ENCODE data around the gene ACOT13. TPM values are rescaled to one million over a fixed set of nuclear protein-coding genes. Genes with fewer than 3 reads are reported as not detected.
"Not testable (repeated sequence)": the region's sequence is repeated elsewhere in the genome, so short reads cannot be mapped to it uniquely, and the experiment has no call there.

ACOT13 gene
- total and polyA plus RNA-seq, 4 donors = 7.3 to 24.1 (median 20.3) TPM

GRCh38 chr6:24640631-24641030 is 26.2 kb upstream of the ACOT13 start:
- not testable (repeated sequence) for H3K4me1 ChIP-seq (ENCODE audit: control insufficient read depth, insufficient read depth, low read length); DNase-seq (ENCODE audit: low read depth in 4 of 6, low spot score in 6 of 6); H3K27ac ChIP-seq (ENCODE audit: low read depth, low read length); H3K27me3 ChIP-seq (ENCODE audit: control insufficient read depth, insufficient read depth, low read length); H3K36me3 ChIP-seq (ENCODE audit: control insufficient read depth, insufficient read depth, low read length); H3K9me3 ChIP-seq (ENCODE audit: control insufficient read depth, insufficient read depth, low read length); H3K4me3 ChIP-seq (ENCODE audit: low read depth, low read length)
- WGBS (ENCODE audit: insufficient coverage) = 98% methylated on average over 5 of the region's 5 CpGs

GRCh38 chr6:24642061-24642460 is 24.8 kb upstream of the ACOT13 start:
- no peak for DNase-seq (ENCODE audit: low read depth in 4 of 6, low spot score in 6 of 6)
- no peak overlapping the region for H3K4me3 ChIP-seq (ENCODE audit: low read depth, low read length)
- H3K27me3 ChIP-seq (ENCODE audit: control insufficient read depth, insufficient read depth, low read length) = peaks cover 10% of the 10 kb centered on the region
- H3K27ac ChIP-seq (ENCODE audit: low read depth, low read length) = no peak overlapping the region
- peaks cover 5% of the 10 kb centered on the region for H3K4me1 ChIP-seq (ENCODE audit: control insufficient read depth, insufficient read depth, low read length)
- no peaks in the 10 kb centered on the region for H3K36me3 ChIP-seq (ENCODE audit: control insufficient read depth, insufficient read depth, low read length)
- no peaks in the 10 kb centered on the region for H3K9me3 ChIP-seq (ENCODE audit: control insufficient read depth, insufficient read depth, low read length)

GRCh38 chr6:24643920-24644319 is 23.0 kb upstream of the ACOT13 start:
- Histone ChIP-seq H3K36me3 (ENCODE audit: control insufficient read depth, insufficient read depth, low read length) (no peaks in the 10 kb centered on the region), H3K4me3 (ENCODE audit: low read depth, low read length) (no peak overlapping the region), H3K27me3 (ENCODE audit: control insufficient read depth, insufficient read depth, low read length) (peaks cover 10% of the 10 kb centered on the region), H3K9me3 (ENCODE audit: control insufficient read depth, insufficient read depth, low read length) (no peaks in the 10 kb centered on the region), H3K4me1 (ENCODE audit: control insufficient read depth, insufficient read depth, low read length) (peaks cover 5% of the 10 kb centered on the region), H3K27ac (ENCODE audit: low read depth, low read length) (no peak overlapping the region)
- WGBS (ENCODE audit: insufficient coverage) = 68% methylated on average over 5 of the region's 7 CpGs
- no peak for DNase-seq (ENCODE audit: low read depth in 4 of 6, low spot score in 6 of 6)

- Histone ChIP-seq H3K4me3 (ENCODE audit: low read depth, low read length) (no peak overlapping the region), H3K4me1 (ENCODE audit: control insufficient read depth, insufficient read depth, low read length) (peaks cover 5% of the 10 kb centered on the region), H3K36me3 (ENCODE audit: control insufficient read depth, insufficient read depth, low read length) (no peaks in the 10 kb centered on the region), H3K27ac (ENCODE audit: low read depth, low read length) (no peak overlapping the region), H3K27me3 (ENCODE audit: control insufficient read depth, insufficient read depth, low read length) (peaks cover 10% of the 10 kb centered on the region), H3K9me3 (ENCODE audit: control insufficient read depth, insufficient read depth, low read length) (no peaks in the 10 kb centered on the region)
- WGBS (ENCODE audit: insufficient coverage) = no CpG with 5 or more reads among the region's 4 CpGs
- no peak for DNase-seq (ENCODE audit: low read depth in 4 of 6, low spot score in 6 of 6)
These were observed 22.5 kb upstream of the ACOT13 start for GRCh38 chr6:24644377-24644776.

- no peaks in the 10 kb centered on the region for H3K9me3 ChIP-seq (ENCODE audit: control insufficient read depth, insufficient read depth, low read length)
- 71% methylated on average over 2 of the region's 8 CpGs for WGBS (ENCODE audit: insufficient coverage)
- peaks cover 4% of the 10 kb centered on the region for H3K36me3 ChIP-seq (ENCODE audit: control insufficient read depth, insufficient read depth, low read length)
- no peak for DNase-seq (ENCODE audit: low read depth in 4 of 6, low spot score in 6 of 6)
- no peak overlapping the region for H3K27ac ChIP-seq (ENCODE audit: low read depth, low read length)
- peaks cover 5% of the 10 kb centered on the region for H3K4me1 ChIP-seq (ENCODE audit: control insufficient read depth, insufficient read depth, low read length)
- H3K27me3 ChIP-seq (ENCODE audit: control insufficient read depth, insufficient read depth, low read length) = peaks cover 10% of the 10 kb centered on the region
- no peak overlapping the region for H3K4me3 ChIP-seq (ENCODE audit: low read depth, low read length)
These were observed 20.1 kb upstream of the ACOT13 start for GRCh38 chr6:24646771-24647170.

GRCh38 chr6:24648276-24648675 is 18.6 kb upstream of the ACOT13 start:
- WGBS (ENCODE audit: insufficient coverage) = 96% methylated on average over 3 of the region's 5 CpGs
- peaks cover 5% of the 10 kb centered on the region for H3K4me1 ChIP-seq (ENCODE audit: control insufficient read depth, insufficient read depth, low read length)
- DNase-seq (ENCODE audit: low read depth in 4 of 6, low spot score in 6 of 6) = no peak
- H3K4me3 ChIP-seq (ENCODE audit: low read depth, low read length) = no peak overlapping the region
- H3K36me3 ChIP-seq (ENCODE audit: control insufficient read depth, insufficient read depth, low read length) = peaks cover 7% of the 10 kb centered on the region
- no peak overlapping the region for H3K27ac ChIP-seq (ENCODE audit: low read depth, low read length)
- H3K27me3 ChIP-seq (ENCODE audit: control insufficient read depth, insufficient read depth, low read length) = peaks cover 10% of the 10 kb centered on the region
- no peaks in the 10 kb centered on the region for H3K9me3 ChIP-seq (ENCODE audit: control insufficient read depth, insufficient read depth, low read length)

- peaks cover 9% of the 10 kb centered on the region for H3K36me3 ChIP-seq (ENCODE audit: control insufficient read depth, insufficient read depth, low read length)
- H3K4me1 ChIP-seq (ENCODE audit: control insufficient read depth, insufficient read depth, low read length) = peaks cover 5% of the 10 kb centered on the region
- DNase-seq (ENCODE audit: low read depth in 4 of 6, low spot score in 6 of 6) = no peak
- no CpG with 5 or more reads among the region's 2 CpGs for WGBS (ENCODE audit: insufficient coverage)
- H3K27me3 ChIP-seq (ENCODE audit: control insufficient read depth, insufficient read depth, low read length) = peaks cover 6% of the 10 kb centered on the region
- H3K27ac ChIP-seq (ENCODE audit: low read depth, low read length) = no peak overlapping the region
- no peak overlapping the region for H3K4me3 ChIP-seq (ENCODE audit: low read depth, low read length)
- H3K9me3 ChIP-seq (ENCODE audit: control insufficient read depth, insufficient read depth, low read length) = no peaks in the 10 kb centered on the region
These were observed 17.2 kb upstream of the ACOT13 start for GRCh38 chr6:24649691-24650090.

- H3K36me3 ChIP-seq (ENCODE audit: control insufficient read depth, insufficient read depth, low read length) = peaks cover 10% of the 10 kb centered on the region
- peaks cover 4% of the 10 kb centered on the region for H3K27me3 ChIP-seq (ENCODE audit: control insufficient read depth, insufficient read depth, low read length)
- H3K27ac ChIP-seq (ENCODE audit: low read depth, low read length) = no peak overlapping the region
- peaks cover 5% of the 10 kb centered on the region for H3K4me1 ChIP-seq (ENCODE audit: control insufficient read depth, insufficient read depth, low read length)
- WGBS (ENCODE audit: insufficient coverage) = no CpG with 5 or more reads among the region's 3 CpGs
- DNase-seq (ENCODE audit: low read depth in 4 of 6, low spot score in 6 of 6) = no peak
- H3K9me3 ChIP-seq (ENCODE audit: control insufficient read depth, insufficient read depth, low read length) = no peaks in the 10 kb centered on the region
- no peak overlapping the region for H3K4me3 ChIP-seq (ENCODE audit: low read depth, low read length)
These were observed 16.5 kb upstream of the ACOT13 start for GRCh38 chr6:24650365-24650764.

GRCh38 chr6:24655215-24655614 is 11.7 kb upstream of the ACOT13 start:
- no peak overlapping the region for H3K4me3 ChIP-seq (ENCODE audit: low read depth, low read length)
- H3K4me1 ChIP-seq (ENCODE audit: control insufficient read depth, insufficient read depth, low read length) = no peaks in the 10 kb centered on the region
- H3K9me3 ChIP-seq (ENCODE audit: control insufficient read depth, insufficient read depth, low read length) = no peaks in the 10 kb centered on the region
- peaks cover 10% of the 10 kb centered on the region for H3K36me3 ChIP-seq (ENCODE audit: control insufficient read depth, insufficient read depth, low read length)
- 100% methylated on average over 1 of the region's 1 CpG for WGBS (ENCODE audit: insufficient coverage)
- H3K27ac ChIP-seq (ENCODE audit: low read depth, low read length) = no peak overlapping the region
- no peak for DNase-seq (ENCODE audit: low read depth in 4 of 6, low spot score in 6 of 6)
- H3K27me3 ChIP-seq (ENCODE audit: control insufficient read depth, insufficient read depth, low read length) = no peaks in the 10 kb centered on the region

- Histone ChIP-seq H3K27ac (ENCODE audit: low read depth, low read length) (no peak overlapping the region), H3K27me3 (ENCODE audit: control insufficient read depth, insufficient read depth, low read length) (no peaks in the 10 kb centered on the region), H3K4me1 (ENCODE audit: control insufficient read depth, insufficient read depth, low read length) (no peaks in the 10 kb centered on the region), H3K36me3 (ENCODE audit: control insufficient read depth, insufficient read depth, low read length) (peaks cover 3% of the 10 kb centered on the region), H3K4me3 (ENCODE audit: low read depth, low read length) (no peak overlapping the region), H3K9me3 (ENCODE audit: control insufficient read depth, insufficient read depth, low read length) (no peaks in the 10 kb centered on the region)
- no peak for DNase-seq (ENCODE audit: low read depth in 4 of 6, low spot score in 6 of 6)
- 67% methylated on average over 4 of the region's 9 CpGs for WGBS (ENCODE audit: insufficient coverage)
These were observed 8.0 kb upstream of the ACOT13 start for GRCh38 chr6:24658573-24659560.

Data from spinal cord (tissue), 10 donors.